ENCODE measurements around the gene FAN1. TPM values are rescaled to one million over a fixed set of nuclear protein-coding genes. Genes with fewer than 3 reads are reported as not detected.

The FAN1 gene
- total RNA-seq, 1 donor from 2014 or later, result 32.3 TPM

DNA sequence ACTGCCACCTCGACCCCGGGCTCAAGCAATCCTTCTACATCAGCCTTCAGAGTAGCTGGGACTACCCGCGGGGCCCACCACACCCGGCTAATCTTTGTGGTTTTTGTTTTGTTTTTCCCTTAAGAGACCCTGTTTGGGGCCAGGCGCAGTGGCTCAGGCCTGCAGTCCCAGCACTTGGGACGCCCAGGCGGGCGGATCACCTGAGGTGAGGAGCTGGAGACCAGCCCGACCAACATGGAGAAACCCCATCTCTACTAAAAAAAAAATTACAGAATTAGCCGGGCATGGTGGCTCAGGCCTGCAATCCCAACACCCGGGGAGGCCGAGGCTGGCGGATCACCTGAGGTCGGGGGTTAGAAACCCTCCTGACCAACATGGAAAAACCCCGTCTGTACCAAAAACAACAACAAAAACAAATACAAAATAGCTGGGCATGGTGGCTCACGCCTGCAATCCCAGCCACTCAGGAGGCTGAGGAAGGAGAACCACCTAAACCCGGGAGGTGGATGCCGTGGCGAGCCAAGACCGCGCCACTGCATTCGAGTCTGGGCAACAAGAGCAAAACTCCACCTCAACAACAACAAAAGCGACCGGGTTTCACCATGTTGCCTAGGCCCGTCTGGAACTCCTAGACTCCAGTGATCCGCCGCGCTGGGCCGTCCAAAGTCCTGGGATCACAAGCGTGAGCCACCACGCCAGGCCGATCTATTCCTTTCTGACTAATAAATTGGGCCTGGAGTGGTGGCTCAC, 8.1 kb upstream of the FAN1 start:
- H3K4me3 Mint-ChIP-seq, result no peak overlapping the region
- H3K27ac Mint-ChIP-seq, result no peak overlapping the region
- TF ChIP-seq, protein P1, sequence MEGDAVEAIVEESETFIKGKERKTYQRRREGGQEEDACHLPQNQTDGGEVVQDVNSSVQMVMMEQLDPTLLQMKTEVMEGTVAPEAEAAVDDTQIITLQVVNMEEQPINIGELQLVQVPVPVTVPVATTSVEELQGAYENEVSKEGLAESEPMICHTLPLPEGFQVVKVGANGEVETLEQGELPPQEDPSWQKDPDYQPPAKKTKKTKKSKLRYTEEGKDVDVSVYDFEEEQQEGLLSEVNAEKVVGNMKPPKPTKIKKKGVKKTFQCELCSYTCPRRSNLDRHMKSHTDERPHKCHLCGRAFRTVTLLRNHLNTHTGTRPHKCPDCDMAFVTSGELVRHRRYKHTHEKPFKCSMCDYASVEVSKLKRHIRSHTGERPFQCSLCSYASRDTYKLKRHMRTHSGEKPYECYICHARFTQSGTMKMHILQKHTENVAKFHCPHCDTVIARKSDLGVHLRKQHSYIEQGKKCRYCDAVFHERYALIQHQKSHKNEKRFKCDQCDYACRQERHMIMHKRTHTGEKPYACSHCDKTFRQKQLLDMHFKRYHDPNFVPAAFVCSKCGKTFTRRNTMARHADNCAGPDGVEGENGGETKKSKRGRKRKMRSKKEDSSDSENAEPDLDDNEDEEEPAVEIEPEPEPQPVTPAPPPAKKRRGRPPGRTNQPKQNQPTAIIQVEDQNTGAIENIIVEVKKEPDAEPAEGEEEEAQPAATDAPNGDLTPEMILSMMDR (IDR thresholded peaks at IDR 0.05; ENCODE audit: unreplicated experiment), result no peak
- peaks cover 2% of the 10 kb centered on the region for H3K27me3 Mint-ChIP-seq (ENCODE audit: low read depth)
- H3K36me3 Mint-ChIP-seq, result no peaks in the 10 kb centered on the region
- DNase-seq (ENCODE audit: low spot score in 2 of 2, unreplicated experiment in 2 of 2), result no peak
- H3K4me1 Mint-ChIP-seq, result peaks cover 4% of the 10 kb centered on the region
- no peaks in the 10 kb centered on the region for H3K9me3 Mint-ChIP-seq

DNA sequence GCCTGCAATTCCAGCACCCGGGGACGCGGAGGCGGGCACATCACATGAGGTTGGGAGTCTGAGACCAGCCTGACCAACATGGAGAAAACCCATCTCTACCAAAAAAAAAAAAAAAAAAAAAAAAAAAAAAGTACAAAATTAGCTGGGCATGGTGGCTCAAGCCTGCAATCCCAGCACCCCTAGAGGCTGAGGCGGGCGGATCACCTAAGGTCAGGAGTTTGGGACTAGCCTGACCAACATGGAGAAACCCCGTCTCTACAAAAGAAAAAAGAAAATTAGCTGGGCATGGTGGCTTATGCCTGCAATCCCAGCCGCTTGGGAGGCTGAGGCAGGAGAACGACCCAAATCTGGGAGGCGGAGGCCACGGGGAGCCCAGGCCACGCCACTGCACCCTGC, 7.5 kb upstream of the FAN1 start:
- H3K27ac Mint-ChIP-seq, result no peak overlapping the region
- H3K4me3 Mint-ChIP-seq, result no peak overlapping the region
- no peak for DNase-seq (ENCODE audit: low spot score in 2 of 2, unreplicated experiment in 2 of 2)
- no peaks in the 10 kb centered on the region for H3K9me3 Mint-ChIP-seq
- TF ChIP-seq, protein P1 (IDR thresholded peaks at IDR 0.05; ENCODE audit: unreplicated experiment), result no peak
- peaks cover 4% of the 10 kb centered on the region for H3K27me3 Mint-ChIP-seq (ENCODE audit: low read depth)
- H3K4me1 Mint-ChIP-seq, result peaks cover 4% of the 10 kb centered on the region
- no peaks in the 10 kb centered on the region for H3K36me3 Mint-ChIP-seq

DNA sequence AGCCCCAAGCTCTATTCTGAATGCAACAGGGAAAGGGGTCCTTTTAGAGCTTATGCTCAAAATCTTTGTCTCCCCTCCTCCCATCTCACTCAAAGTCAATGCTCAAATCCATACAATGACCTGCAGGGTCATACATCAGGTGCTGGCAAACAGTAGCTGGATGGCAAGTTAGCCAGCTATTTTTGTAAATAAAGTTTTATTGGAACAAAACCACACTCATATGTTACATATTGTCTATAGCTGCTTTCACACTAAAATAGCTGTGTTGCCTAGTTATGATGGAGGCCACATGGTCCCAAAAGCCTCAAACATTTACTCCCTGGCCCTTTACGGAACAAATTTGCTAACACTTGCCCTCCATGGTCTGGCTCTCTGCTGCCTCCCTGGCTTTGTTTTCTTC, 1.8 kb upstream of the FAN1 start:
- Mint-ChIP-seq H3K27me3 (ENCODE audit: low read depth) (peaks cover 6% of the 10 kb centered on the region), H3K36me3 (no peaks in the 10 kb centered on the region), H3K4me1 (peaks cover 22% of the 10 kb centered on the region), H3K4me3 (no peak overlapping the region), H3K9me3 (no peaks in the 10 kb centered on the region), H3K27ac (no peak overlapping the region)
- DNase-seq (ENCODE audit: low spot score in 2 of 2, unreplicated experiment in 2 of 2), result no peak
- TF ChIP-seq, protein P1 (IDR thresholded peaks at IDR 0.05; ENCODE audit: unreplicated experiment), result no peak

DNA sequence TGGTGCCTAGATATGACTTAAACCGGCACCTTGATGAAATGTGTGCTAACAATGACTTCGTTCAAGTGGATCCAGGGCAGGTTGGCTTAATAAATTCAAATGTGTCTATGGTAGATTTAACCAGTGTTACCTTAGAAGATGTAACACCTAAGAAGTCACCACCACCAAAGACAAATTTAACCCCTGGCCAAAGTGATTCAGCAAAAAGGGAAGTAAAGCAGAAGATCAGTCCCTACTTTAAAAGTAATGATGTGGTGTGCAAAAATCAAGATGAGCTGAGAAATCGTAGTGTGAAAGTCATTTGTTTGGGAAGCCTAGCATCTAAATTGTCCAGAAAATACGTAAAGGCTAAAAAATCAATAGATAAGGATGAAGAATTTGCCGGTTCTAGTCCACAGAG, 1.1 kb downstream of the FAN1 start:
- H3K4me3 Mint-ChIP-seq, result peak overlapping the region; percentile 97
- H3K36me3 Mint-ChIP-seq, result peaks cover 8% of the 10 kb centered on the region
- H3K9me3 Mint-ChIP-seq, result no peaks in the 10 kb centered on the region
- peaks cover 6% of the 10 kb centered on the region for H3K27me3 Mint-ChIP-seq (ENCODE audit: low read depth)
- peaks cover 22% of the 10 kb centered on the region for H3K4me1 Mint-ChIP-seq
- no peak overlapping the region for H3K27ac Mint-ChIP-seq
- DNase-seq (ENCODE audit: low spot score in 2 of 2, unreplicated experiment in 2 of 2), result no peak
- TF ChIP-seq, protein P1 (IDR thresholded peaks at IDR 0.05; ENCODE audit: unreplicated experiment), result no peak

DNA sequence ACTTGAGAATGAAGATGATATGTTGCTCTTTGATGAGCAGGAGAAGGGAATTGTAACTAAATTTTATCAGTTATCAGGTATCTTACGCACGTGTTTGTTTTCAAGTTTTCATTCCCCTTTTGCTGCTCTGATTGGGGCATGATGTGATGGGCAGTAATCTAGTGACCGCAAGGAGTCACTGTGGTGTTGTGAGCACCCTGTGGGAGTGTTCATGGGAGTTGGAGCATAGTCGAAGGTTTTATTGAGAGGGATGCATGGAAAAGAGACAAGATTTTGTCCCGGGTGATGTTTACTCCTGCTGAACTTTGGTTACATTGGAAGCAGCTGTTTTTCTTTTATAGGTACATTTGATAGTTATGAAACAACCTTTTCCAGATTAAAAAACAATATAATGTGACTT, 2.1 kb downstream of the FAN1 start:
- Mint-ChIP-seq H3K36me3 (peaks cover 11% of the 10 kb centered on the region), H3K4me3 (no peak overlapping the region), H3K4me1 (peaks cover 22% of the 10 kb centered on the region), H3K27me3 (ENCODE audit: low read depth) (peaks cover 4% of the 10 kb centered on the region), H3K27ac (no peak overlapping the region), H3K9me3 (no peaks in the 10 kb centered on the region)
- no peak for DNase-seq (ENCODE audit: low spot score in 2 of 2, unreplicated experiment in 2 of 2)
- TF ChIP-seq, protein P1 (IDR thresholded peaks at IDR 0.05; ENCODE audit: unreplicated experiment), result no peak

Data from mesothelial cell of epicardium (in vitro differentiated cells).